ENCODE results near the gene PTGER3.
"Not testable (repeated sequence)": the region's sequence is repeated elsewhere in the genome, so short reads cannot be mapped to it uniquely, and the experiment has no call there.

Gene PTGER3

GRCh38 chr1:70945676-70946075, 101.9 kb downstream of the PTGER3 start:
- no peak for DNase-seq

- no peak for DNase-seq
Observed at GRCh38 chr1:70945251-70945650, 102.4 kb downstream of the PTGER3 start.

- no peak for DNase-seq
Observed at GRCh38 chr1:70941563-70941962, 106.1 kb downstream of the PTGER3 start.

GRCh38 chr1:70940398-70940797, 107.2 kb downstream of the PTGER3 start:
- DNase-seq, result not testable (repeated sequence)

GRCh38 chr1:70934194-70934961, 113.2 kb downstream of the PTGER3 start:
- DNase-seq, result no peak

- DNase-seq, result no peak
Observed at GRCh38 chr1:70930062-70930461, 117.6 kb downstream of the PTGER3 start.

GRCh38 chr1:70922196-70922595, 125.4 kb downstream of the PTGER3 start:
- no peak for DNase-seq

Data from CD4-positive, alpha-beta T cell treated with Interleukin-4 for 4 hours (primary cell).